Bronchial epithelial cell (primary cell): ENCODE measurements around the gene B3GALT6. TPM values are rescaled to one million over a fixed set of nuclear protein-coding genes. Genes with fewer than 3 reads are reported as not detected.

Source experiments
- DNase-seq: peaks from one replicate; pipeline ENCODE4 v3.0.0-alpha.2; 2010; ENCODE audit warnings: low read depth
- FAIRE-seq: peaks from 2 replicates; lab custom pipeline; 2011; peaks lifted over from hg19 to GRCh38; lab: Jason Lieb, UNC
- H3K27me3 ChIP-seq: 2 replicates; pipeline ENCODE4 v1.5.1; 2011; ENCODE audit warnings: low read length; ENCODE audit not compliant: control insufficient read depth, insufficient read depth
- H3K36me3 ChIP-seq: 2 replicates; pipeline ENCODE4 v1.5.1; 2011; ENCODE audit warnings: low read length; ENCODE audit not compliant: control insufficient read depth, insufficient read depth
- H3K4me3 ChIP-seq: 2 replicates; pipeline ENCODE4 v1.5.1; 2011; ENCODE audit warnings: mild to moderate bottlenecking, low read depth, low read length, control low read depth
- CTCF ChIP-seq: IDR thresholded peaks from 2 replicates; pipeline ENCODE4 v1.5.1; 2011; ENCODE audit warnings: mild to moderate bottlenecking, moderate library complexity, low read length, control low read depth, inconsistent platforms; ENCODE audit not compliant: insufficient read depth, severe bottlenecking
- total RNA-seq: library from RNA; depleted of rRNA; stranded (reverse); fragments of >200 nt; gene quantifications from 2 replicates; pipeline ENCODE4 v1.2.1, GENCODE V29; 2014

Gene B3GALT6
- total RNA-seq, 1 donor from 2014 or later: 24.5 TPM

DNA sequence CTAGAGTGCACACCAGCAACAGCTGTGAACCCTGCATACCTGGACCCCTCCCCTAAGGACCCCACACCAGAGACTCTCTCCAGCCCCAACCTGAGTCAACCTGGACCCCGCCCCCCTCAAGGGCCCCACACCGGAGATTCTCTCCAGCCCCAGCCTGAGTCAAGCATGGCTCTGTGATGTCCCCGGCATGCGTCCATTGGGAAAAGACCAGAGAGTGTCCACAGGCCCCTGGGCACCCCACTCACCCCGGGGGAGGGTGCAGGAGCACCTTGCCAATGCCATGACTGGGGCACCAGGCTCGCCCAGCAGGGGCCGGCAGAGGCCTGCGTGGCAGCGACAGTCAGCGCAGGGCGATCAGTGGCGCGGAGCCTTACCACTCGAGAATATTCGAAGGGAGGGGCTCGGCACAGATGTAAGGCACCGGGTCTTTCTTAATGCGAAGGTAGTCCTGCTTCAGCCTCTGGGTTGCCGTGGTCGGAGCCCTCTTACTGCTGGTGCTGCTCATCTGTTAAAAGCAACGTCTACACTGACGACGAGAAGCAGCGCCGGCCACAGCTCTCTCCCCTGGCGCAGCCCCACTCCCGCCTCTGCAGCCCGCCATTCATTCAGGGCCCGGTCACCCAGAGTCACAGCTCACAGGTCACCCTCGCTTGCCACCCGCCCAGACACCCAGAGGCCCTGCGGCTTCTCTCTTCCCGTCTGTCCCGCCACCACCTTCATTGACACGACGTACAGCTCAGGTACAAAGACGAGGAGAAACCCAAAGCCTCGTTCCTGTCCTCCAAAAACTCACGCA, 35.6 kb downstream of the B3GALT6 start:
- Histone ChIP-seq H3K27me3 (no peaks in the 10 kb centered on the region), H3K36me3 (peaks cover 24% of the 10 kb centered on the region), H3K4me3 (no peak overlapping the region)
- no peak for DNase-seq
- no peak for FAIRE-seq
- no peak for TF ChIP-seq CTCF

- FAIRE-seq: no peak
- TF ChIP-seq CTCF: no peak
- Histone ChIP-seq H3K4me3 (no peak overlapping the region), H3K27me3 (no peaks in the 10 kb centered on the region), H3K36me3 (peaks cover 18% of the 10 kb centered on the region)
- no peak for DNase-seq
These were observed 36.2 kb downstream of the B3GALT6 start for GRCh38 chr1:1268284-1268682.

DNA sequence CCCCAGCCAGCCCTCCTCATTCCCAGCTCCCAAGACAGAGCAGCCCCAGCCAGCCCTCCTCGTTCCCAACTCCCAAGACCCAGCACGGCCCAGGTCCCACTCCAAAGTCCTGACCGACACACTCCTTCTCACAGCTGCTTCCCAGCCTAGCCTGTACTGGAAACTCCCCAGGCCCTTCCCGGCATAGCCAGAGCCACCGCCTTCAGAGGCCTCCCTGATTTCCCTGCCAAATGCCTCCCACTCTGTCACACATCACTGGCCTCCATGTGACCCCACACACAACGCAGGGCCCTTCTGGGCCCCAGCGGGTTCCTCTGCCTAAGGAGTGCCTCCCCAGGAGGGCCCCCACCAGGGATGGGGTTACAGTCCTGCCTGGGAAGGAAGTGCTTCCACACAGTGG, 38.8 kb downstream of the B3GALT6 start:
- Histone ChIP-seq H3K36me3 (peaks cover 15% of the 10 kb centered on the region), H3K4me3 (no peak overlapping the region), H3K27me3 (no peaks in the 10 kb centered on the region)
- DNase-seq: no peak
- TF ChIP-seq CTCF: no peak
- no peak for FAIRE-seq

DNA sequence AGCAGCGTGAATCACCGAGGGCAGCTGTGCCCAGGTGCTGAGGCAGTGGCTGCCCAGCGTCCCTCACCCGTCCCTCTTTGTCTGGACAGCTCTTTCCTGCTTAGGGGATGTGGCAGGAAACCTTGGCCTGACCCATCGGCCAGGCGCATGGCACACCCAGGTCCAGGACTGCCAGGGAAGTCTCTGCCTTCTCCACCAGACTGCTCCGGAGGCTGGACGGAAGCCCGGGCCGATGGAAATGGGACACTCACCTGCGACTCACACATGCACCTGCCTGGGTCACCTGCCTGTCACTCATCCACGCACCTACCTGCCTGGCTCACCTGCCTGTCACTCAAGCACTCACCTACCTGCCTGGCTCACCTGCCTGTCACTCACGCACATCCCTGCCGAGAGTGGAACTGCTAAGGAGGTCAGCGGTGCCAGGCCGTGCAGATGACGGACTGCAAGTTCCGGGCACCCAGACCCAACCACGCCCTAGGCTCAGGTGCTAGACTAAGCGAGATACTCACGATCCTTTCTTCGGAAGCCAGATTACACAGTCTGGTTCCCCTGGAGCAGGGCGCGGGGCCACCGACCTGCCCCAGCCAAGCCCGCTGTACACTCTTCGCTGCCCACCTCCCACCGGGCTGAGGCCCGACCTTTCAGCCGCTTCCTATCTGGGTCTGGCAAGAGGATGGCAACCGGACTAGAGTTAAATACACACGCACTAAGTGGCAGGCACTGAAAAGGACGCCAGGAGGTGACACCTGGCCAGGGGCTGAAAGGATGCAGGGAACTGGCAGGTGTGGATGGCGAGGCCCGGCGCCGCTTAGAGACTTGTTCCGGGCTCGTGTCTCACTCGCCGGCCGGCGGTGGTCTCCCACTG, 40.5 kb downstream of the B3GALT6 start:
- peak; percentile 32 for DNase-seq
- TF ChIP-seq CTCF: no peak
- Histone ChIP-seq H3K36me3 (peaks cover 9% of the 10 kb centered on the region), H3K4me3 (peak overlapping the region; percentile 85), H3K27me3 (no peaks in the 10 kb centered on the region)
- FAIRE-seq: no peak

GRCh38 chr1:1273209-1273511, 41.1 kb downstream of the B3GALT6 start:
- peaks cover 5% of the 10 kb centered on the region for H3K36me3 ChIP-seq
- FAIRE-seq: no peak
- no peak for DNase-seq
- TF ChIP-seq CTCF: no peak
- H3K4me3 ChIP-seq: peak overlapping the region; percentile 85
- no peaks in the 10 kb centered on the region for H3K27me3 ChIP-seq
